Activated CD8-positive, alpha-beta memory T cell treated with anti-CD3 and anti-CD28 coated beads for 36 hours (primary cell): ENCODE data around the gene CCDC171. TPM values are rescaled to one million over a fixed set of nuclear protein-coding genes. Genes with fewer than 3 reads are reported as not detected.
"Not testable (repeated sequence)": the region's sequence is repeated elsewhere in the genome, so short reads cannot be mapped to it uniquely, and the experiment has no call there.

ENCODE experiments used
- CTCF ChIA-PET: fragments of 350-600 bp; sonication (Branson Sonifier 250); formaldehyde crosslinking; loops from one replicate; lab custom pipeline; 2021; ENCODE audit warnings: antibody characterized with exemption; lab: Charles Lee
- POLR2A ChIA-PET: fragments of 350-600 bp; sonication (Branson Sonifier 250); formaldehyde crosslinking; loops from one replicate; lab custom pipeline; 2021; ENCODE audit warnings: antibody characterized with exemption; lab: Charles Lee
- total RNA-seq, 2 experiments: library from RNA; stranded (reverse); gene quantifications; one replicate each; pipeline ENCODE4 v1.2.3, GENCODE V29; 2021

Gene CCDC171
- total RNA-seq, 2 experiments from 2014 or later: 2.1 to 2.4 TPM

DNA sequence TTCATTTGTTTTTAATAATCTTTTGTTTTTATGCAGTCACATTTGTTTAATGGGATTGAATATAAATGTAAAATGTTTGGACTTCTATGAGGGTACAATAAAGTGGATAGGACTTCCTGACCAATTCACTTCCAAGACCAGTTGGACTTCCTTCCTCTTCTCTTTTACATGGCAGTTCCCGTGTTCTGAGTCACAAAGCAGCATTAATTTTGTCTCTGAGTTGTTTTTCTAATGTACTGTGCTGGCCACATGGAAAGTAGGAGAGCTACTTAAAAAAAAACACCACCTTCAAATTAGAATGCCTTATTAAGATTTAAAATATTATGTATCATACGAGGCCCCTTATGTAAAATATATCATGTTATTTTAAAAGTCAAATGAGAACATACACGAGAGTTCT is 87.3 kb downstream of the CCDC171 start:
- ChIA-PET CTCF (interaction anchor here (0.6 kb wide), 1 partner anchor 53 kb away, joined by 3 read pairs; no protein-coding TSS in a partner anchor), POLR2A (no interaction called here)

DNA sequence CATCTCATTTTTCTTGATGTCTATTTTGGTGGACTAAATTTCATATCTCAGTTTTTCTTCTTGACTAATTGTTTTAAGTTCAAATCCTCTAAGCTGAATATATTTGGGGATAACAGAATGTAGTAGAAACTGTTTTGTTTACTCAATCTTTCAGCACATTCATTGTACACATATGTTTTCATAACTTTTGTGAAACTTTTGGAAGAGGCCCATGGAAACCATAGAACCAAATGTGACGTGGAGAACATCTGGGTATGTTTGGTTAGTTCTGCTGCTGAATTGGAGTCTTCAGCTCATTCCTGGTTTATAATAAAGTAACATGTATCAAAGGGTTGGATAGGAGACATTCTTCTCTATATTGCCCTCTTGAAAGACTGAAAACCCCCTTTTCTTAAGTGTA is 88.4 kb downstream of the CCDC171 start:
- CTCF ChIA-PET: no interaction called here
- POLR2A ChIA-PET: no interaction called here

DNA sequence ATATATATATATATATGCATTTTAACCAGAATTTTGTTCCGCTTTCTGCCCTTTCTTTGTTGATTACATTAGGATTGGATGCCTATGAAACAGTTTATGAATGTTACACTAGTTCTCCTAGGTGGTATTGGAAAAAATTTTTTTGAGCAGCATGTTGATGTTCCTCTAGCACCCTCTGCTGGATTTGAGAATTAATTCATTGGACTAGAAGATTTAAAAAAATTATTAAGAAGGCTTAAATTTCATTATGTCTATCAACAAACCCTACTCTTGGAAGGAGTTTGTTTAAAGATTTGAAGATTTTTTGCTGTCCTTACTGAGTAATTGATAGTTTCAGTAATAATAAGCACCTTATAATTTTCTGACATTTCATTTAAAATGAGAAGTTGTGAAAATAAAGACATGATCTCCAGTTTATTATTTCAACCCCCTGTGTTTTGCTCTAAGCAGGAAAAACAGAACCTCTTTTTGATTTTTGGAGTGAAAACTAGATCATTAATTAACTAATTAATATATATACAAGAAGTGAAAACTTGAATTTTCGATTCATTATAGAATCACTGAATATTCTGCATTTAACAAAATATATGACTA is 89.6 kb downstream of the CCDC171 start:
- POLR2A ChIA-PET: no interaction called here
- CTCF ChIA-PET: no interaction called here

DNA sequence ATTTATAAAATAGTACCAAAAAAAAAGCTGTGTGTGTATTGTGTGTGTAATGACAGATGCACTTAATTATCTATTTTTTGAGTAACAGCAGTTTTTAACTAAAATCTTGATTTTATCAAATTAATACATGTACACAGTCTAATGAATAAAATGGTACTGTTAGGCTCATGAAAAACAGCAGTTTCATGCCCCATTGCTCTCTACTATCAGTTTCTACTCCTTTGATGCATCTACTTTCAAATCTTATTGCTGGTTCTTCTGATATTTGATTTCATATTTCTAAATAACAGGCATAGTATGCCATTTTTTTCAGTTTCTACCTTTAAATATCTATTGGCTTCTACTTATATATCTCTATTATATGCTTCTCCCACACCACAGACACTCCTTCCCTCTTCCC is 117.4 kb downstream of the CCDC171 start:
- CTCF ChIA-PET: interaction anchor here (0.6 kb wide), 1 partner anchor 1270 kb away, joined by 4 read pairs; no protein-coding TSS in a partner anchor
- POLR2A ChIA-PET: no interaction called here

DNA sequence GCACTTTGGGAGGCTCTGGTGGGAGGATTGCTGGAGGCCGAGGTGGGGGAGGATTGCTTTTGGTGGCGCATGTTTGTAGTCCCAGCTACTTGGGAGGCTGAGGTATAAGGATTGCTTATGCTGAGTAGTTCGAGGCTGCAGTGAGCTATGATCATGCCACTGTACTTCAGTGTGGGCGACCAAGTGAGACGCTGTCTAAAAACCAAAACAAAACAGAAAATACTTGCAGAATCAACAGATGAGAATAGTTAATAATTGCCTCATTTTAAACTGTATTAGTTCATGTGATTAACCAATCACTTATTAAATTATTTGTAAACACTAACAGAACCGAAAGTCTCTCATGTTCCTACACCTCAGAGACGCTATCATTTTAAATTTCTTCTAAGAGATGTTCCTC is 118.1 kb downstream of the CCDC171 start:
- CTCF ChIA-PET: no interaction called here
- POLR2A ChIA-PET: no interaction called here

DNA sequence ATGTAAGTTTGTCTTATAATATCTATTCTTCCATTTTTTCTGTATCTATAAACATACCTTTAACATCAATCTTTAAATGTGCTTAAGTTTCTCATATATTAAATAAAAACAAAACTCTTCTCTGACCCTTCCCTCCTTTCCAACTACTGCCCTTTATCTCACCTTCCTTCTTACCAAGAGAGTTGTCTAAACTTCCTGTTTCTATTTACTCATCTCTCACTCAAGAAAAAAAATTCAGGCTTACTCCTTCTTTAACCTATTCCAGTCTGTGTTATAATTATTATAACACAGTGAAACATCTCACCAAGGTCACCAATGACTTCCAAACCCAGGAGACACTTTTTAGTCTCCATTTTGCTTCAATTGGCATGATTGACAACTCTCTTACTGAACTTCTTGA is 140.9 kb downstream of the CCDC171 start:
- ChIA-PET CTCF (interaction anchor here (0.7 kb wide), 1 partner anchor 54 kb away, joined by 3 read pairs; no protein-coding TSS in a partner anchor), POLR2A (no interaction called here)

DNA sequence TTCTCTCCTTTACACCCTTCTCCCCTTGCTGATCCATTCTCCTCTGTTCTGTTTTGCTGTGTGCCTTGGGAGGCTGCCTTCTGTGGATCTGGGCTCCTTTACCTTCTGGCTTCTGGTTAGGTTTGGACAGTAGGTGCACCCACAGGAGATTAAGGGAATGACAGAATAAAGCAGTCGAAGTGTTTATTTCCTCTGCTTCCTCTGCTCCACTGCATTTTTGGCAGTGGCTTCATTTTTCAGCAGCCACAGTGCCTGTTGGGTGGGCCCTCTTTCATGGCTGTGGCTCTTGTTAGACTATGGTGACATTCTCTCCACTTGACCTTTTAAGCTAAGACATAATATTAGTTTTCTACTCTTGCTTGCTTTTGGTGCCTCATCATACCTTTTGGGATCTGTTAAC is 144.1 kb downstream of the CCDC171 start:
- POLR2A ChIA-PET: no interaction called here

DNA sequence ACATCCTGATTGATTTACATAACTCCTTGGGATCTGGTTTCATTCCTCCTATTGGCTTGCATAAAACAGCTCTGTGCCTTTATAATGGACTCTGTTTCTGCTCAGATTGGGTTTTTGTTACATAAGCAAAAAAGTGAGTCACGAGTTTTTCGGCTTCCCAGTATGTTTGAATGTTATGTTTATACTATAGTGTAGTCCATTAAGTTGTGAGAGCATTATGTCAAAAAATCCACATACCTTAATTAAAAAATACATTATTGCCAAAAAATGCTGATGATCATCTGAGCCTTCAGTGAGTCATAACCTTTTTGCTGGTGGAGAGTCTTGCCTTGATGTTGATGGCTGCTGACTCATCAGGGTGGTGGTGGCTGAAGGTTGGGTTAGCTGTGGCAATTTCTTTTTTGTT is 144.6 kb downstream of the CCDC171 start:
- ChIA-PET CTCF (no interaction called here), POLR2A (no interaction called here)

More for the DNA sequence above, 144.1 kb downstream of the CCDC171 start:
- CTCF ChIA-PET: no interaction called here

DNA sequence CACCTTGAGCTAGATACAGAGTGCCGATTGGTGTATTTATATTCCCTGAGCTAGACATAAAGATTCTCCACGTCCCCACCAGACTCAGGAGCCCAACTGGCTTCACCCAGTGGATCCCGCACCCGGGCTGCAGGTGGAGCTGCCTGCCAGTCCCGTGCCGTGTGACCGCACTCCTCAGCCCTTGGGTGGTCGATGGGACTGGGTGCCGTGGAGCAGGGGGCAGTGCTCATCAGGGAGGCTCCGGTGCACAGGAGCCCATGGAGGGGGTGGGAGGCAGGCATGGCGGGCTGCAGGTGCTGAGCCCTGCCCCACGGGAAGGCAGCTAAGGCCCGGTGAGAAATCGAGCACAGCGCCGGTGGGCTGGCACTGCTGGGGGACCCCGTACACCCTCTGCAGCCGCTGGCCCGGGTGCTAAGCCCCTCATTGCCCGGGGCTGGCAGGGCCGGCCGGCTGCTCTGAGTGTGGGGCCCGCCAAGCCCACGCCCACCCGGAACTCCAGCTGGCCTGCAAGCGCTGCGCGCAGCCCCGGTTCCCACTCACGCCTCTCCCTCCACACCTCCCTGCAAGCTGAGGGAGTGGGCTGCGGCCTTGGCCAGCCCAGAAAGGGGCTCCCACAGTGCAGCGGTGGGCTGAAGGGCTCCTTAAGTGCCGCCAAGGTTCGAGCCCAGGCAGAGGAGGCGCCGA is 147.2 kb downstream of the CCDC171 start:
- POLR2A ChIA-PET, CTCF ChIA-PET: not testable (repeated sequence)

DNA sequence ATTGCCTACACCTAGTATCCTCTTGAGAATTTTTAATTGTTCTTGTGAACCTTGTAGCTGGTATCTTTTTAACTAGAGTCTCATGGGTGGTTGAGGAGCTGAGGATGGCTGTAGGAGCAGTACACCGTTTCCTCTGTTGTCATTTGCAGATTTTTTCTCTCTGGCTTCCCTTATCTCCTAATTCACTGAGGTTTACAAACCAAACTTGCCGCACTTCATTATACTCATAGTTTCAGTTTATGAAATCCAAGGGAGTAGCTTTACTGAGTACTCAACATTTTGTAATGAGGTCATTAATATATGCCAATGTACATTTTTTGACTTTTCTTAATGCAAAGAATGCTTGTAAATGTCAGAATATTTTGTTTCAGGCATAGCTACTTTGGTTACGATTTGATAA is 154.2 kb downstream of the CCDC171 start:
- ChIA-PET POLR2A (no interaction called here), CTCF (no interaction called here)

DNA sequence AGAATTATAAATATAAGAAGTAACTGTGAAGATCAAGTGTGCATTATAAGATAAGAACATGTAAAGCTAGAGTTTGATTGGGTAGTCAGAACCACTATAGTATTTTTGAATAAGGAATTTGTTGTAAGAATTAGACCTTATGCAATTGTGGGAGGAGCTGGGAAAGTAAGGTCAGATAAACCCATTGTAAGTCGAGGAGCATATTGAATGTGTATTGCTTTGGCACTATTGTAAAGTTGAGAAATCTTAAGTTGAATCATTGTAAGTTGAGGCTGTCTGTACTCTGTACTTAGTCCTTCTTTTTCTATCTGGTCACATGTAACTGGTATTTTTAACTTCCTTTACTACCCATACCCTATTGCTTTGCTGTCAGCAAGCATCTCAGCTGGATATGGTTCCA is 158.7 kb downstream of the CCDC171 start:
- POLR2A ChIA-PET: no interaction called here
- CTCF ChIA-PET: no interaction called here

DNA sequence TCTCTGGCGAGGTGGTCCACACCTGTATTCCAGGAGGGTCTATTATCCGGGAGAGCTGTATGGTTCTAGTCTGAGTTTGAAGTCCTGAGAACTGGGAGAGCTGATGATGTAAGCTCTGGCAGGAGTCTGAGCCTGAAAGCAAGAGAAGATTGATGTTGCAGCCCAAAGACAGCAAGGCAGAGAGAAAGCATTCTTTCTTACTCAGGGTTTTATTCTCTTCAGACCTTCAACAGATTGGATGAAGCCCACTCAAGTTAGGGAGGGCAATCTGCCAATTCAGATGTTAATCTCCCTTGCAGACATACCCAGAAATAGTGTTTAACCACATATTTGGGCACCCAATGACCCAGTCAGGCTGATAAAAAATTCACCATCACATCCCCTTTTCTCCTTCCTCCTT is 159.1 kb downstream of the CCDC171 start:
- CTCF ChIA-PET: no interaction called here
- POLR2A ChIA-PET: no interaction called here

DNA sequence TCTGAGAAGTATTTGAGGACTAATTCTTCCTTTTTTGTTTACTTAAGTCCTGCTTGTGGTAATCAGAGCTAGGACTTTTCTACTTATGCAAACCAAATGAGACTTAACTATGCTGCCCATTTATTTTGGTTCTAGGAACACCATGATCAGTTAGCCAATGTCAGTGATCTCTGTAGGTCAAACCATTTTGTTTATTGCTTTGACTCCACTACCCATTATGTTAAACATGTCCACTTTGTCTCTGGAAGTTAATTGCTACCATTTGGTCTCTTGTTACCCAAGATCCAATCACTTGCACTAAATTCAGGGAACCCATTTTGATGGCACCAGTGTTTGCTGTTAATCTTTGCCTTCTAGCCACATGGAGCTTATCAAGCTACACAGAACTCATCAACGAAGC is 161.9 kb downstream of the CCDC171 start:
- POLR2A ChIA-PET: no interaction called here
- CTCF ChIA-PET: no interaction called here

DNA sequence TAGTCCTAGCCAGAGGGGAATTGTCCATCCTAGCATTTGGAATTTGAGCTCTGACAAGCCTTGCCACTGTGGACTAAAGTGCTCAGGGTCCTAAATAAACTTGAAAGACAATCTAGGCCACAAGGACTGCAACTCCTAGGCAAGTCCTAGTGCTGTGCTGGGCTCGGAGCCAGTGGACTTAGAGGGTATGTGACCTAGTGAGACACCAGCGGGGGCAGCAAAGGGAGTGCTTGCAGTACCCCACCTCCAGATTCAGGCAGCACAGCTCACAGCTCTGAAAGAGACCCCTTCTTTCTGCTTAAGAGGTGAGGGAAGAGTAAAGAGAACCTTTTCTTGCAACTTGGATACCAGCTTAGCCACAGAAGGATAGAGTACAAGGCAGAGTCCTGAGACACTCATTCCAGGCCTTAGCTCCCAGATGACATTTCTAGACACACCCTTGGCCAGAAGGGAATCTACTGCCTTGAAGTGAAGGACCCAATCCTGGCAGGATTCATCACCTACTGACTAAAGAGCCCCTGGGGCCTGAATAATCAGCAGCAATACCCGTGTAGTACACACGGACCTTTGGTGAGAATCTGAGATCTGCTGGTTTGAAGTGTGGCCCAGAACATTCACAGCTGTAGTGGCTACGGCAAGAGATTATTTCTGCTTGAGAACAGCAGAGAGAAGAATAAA is 164.6 kb downstream of the CCDC171 start:
- POLR2A ChIA-PET: no interaction called here
- CTCF ChIA-PET: no interaction called here

DNA sequence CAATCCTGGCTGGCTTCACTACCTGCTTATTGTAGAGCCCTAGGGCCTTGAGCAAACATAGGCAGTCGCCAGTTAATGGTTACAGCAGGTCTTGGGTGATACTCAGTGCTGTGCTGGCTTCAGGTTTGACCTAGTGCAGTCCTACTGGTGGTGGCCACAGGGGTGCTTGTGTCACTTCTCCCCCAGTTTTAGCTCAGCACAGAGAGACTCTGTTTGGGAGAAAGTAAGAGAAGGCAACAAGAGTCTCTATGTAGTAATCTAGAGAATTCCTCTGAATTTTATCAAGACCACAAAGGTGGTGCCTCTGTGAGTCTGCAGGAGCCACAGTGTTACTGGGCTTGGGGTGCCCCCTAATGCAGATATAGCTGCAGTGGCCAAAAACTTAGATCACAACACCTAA is 165.6 kb downstream of the CCDC171 start:
- CTCF ChIA-PET: no interaction called here
- POLR2A ChIA-PET: no interaction called here

DNA sequence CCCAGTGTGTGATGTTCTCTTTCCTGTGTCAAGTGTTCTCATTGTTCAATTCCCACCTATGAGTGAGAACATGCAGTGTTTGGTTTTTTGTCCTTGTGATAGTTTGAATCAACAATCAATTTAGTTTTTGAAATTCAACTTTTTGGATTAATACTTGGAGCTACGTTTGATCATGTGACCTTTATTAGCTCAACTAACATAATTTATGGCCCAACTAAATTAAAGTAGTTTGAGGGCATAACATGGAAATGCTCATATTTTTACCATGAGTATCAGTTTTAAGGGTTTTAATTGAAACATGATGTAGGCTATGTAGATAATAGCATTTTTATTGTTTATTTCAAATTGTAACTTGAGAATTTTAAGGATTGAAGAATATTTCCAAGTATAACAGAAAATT is 168.0 kb downstream of the CCDC171 start:
- ChIA-PET CTCF (no interaction called here), POLR2A (no interaction called here)

DNA sequence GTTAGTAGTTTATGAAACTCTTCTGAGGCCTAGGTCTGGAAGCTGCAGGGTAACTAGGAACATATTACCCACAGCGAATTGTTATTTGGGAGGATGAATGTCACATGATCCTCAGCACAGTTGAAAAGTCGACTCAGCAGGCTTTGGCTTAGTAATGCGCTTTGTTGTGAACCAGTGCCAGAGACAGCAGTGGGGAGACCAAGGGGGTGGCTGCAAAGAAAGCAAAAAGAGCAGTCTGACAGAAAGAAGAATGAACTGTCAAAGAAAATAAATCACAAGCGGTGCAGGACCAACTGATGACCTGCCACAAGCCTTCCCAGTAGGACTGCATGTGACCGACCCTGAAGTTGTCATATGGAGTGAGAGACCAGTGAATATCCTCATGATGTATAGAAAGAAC is 170.0 kb downstream of the CCDC171 start:
- ChIA-PET POLR2A (no interaction called here), CTCF (no interaction called here)

DNA sequence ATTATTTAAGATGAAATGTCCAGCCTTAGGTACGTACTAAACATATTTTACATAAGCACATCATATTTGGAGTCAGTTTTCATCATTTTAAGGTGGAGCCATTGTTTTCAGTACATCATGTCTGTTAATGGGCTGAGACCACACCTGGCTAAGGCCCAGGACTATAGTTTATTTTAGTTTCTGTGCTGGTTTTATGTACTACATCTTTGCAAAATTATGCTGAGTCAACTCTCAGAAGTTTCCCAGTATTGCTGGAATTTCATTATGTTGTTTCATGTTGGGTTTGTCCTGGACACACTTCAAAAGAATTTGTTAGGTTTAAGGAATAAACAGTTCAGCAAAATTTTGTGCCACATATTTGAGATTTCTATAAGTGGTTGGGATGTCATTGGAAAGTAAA is 171.2 kb downstream of the CCDC171 start:
- POLR2A ChIA-PET: no interaction called here

DNA sequence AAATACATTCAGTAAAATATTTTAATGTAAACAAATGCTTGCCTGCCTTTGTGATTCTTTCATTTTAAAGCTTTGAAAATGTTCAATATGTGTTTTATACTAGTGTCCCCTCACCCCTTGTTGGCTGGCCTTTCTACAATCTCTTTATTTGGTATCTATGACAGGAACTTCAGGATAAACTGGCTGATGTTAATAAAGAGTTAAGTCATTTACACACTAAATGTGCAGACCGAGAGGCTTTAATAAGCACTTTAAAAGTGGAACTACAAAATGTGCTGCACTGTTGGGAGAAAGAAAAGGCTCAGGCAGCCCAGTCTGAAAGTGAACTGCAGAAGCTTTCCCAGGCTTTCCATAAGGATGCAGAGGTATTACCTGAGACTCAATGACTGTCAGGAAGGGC is 171.8 kb downstream of the CCDC171 start:
- ChIA-PET POLR2A (no interaction called here), CTCF (no interaction called here)

More for the DNA sequence above, 171.2 kb downstream of the CCDC171 start:
- CTCF ChIA-PET: no interaction called here

DNA sequence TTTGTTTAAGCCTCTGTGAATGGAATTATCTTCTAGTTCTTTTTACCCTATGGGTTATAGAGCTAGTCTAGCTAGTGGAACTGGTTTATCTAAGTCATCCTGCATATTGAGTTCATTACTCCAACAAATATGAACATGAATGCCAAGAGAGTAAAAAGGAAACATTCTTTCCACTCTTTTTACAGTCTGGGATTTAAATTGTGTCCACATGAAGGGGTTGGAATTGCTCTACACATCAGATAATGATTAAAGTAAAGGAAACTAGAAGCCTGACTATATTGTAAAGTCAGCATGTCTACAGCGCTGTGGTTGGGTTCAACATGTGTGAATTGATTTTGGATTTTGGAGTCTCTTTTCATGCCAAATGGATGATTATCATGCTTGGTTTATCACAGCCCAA is 173.1 kb downstream of the CCDC171 start:
- CTCF ChIA-PET: no interaction called here
- POLR2A ChIA-PET: no interaction called here

DNA sequence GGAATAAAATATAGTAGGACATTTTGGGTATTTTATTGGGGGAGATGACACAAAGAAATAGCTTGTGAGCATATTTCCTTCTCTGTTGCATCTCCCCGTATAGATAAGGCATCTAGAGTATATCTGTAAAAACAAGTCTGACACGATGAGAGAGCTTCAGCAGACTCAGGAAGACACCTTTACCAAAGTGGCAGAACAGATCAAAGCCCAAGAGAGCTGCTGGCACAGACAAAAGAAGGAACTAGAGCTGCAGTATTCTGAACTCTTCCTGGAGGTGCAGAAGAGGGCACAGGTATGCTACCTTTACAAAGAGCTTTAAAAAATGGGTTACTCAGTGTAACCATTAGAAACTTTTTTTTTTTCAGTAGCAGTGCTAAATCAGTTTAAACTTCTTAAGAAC is 176.7 kb downstream of the CCDC171 start:
- ChIA-PET CTCF (no interaction called here), POLR2A (no interaction called here)
